MM.1S (cell line): ENCODE results near the gene CAD.

Experiments used
- CTCF ChIP-seq: fragments of 300-600 bp; sonication (generic); IDR thresholded peaks from 2 replicates; pipeline ENCODE4 v1.5.1; 2016; ENCODE audit warnings: antibody characterized with exemption, low read length, mixed read lengths
- EZH2 ChIP-seq: fragments of 300-600 bp; sonication (generic); optimal IDR thresholded peaks from 2 replicates; pipeline ENCODE3; 2017; ENCODE audit warnings: low read depth, mild to moderate bottlenecking, antibody characterized with exemption, low read length, mixed read lengths
- EZH2phosphoT487 ChIP-seq: fragments of 300-600 bp; sonication (generic); IDR thresholded peaks from 2 replicates; pipeline ENCODE4 v1.6.1; 2018; ENCODE audit warnings: antibody characterized with exemption, low read length

- TF ChIP-seq EZH2 (no peak), CTCF (no peak), EZH2phosphoT487 (no peak)
Measured at GRCh38 chr2:27182346-27182745, 34.8 kb upstream of the CAD start.
